Cortex of kidney (tissue), 1 donor: ENCODE measurements around the gene TRAPPC3.

Experiments used
- DNase-seq: peaks from one replicate; lab custom pipeline; 2025; lab: John Stamatoyannopoulos, UW

TRAPPC3 gene

GRCh38 chr1:36151134-36151844 is 2.0 kb upstream of the TRAPPC3 start:
- no peak for DNase-seq

GRCh38 chr1:36150296-36151133 is 1.2 kb upstream of the TRAPPC3 start:
- no peak for DNase-seq

GRCh38 chr1:36149973-36150295 is 648 bp upstream of the TRAPPC3 start:
- DNase-seq = no peak

- no peak for DNase-seq
Measured at GRCh38 chr1:36148821-36149236, 457 bp downstream of the TRAPPC3 start.

GRCh38 chr1:36144413-36144812 is 4.9 kb downstream of the TRAPPC3 start:
- no peak for DNase-seq

GRCh38 chr1:36143424-36143823 is 5.9 kb downstream of the TRAPPC3 start:
- DNase-seq = no peak

- no peak for DNase-seq
Measured at GRCh38 chr1:36142121-36142520, 7.2 kb downstream of the TRAPPC3 start.

- no peak for DNase-seq
Measured at GRCh38 chr1:36139521-36139920, 9.8 kb downstream of the TRAPPC3 start.

- no peak for DNase-seq
Measured at GRCh38 chr1:36137776-36138175, 11.5 kb downstream of the TRAPPC3 start.

- no peak for DNase-seq
Measured at GRCh38 chr1:36137226-36137625, 12.1 kb downstream of the TRAPPC3 start.

GRCh38 chr1:36136535-36136934 is 12.8 kb downstream of the TRAPPC3 start:
- DNase-seq = no peak

- no peak for DNase-seq
Measured at GRCh38 chr1:36135796-36136195, 13.5 kb downstream of the TRAPPC3 start.

GRCh38 chr1:36135330-36135667 is 14.0 kb downstream of the TRAPPC3 start:
- no peak for DNase-seq

- DNase-seq = no peak
Measured at GRCh38 chr1:36134505-36135329, 14.6 kb downstream of the TRAPPC3 start.

GRCh38 chr1:36134031-36134430 is 15.3 kb downstream of the TRAPPC3 start:
- DNase-seq = no peak

GRCh38 chr1:36133484-36133883 is 15.8 kb downstream of the TRAPPC3 start:
- no peak for DNase-seq

- no peak for DNase-seq
Measured at GRCh38 chr1:36132029-36132428, 17.3 kb downstream of the TRAPPC3 start.

- DNase-seq = no peak
Measured at GRCh38 chr1:36128905-36129206, 20.4 kb downstream of the TRAPPC3 start.

GRCh38 chr1:36128126-36128904 is 21.0 kb downstream of the TRAPPC3 start:
- DNase-seq = no peak

- DNase-seq = no peak
Measured at GRCh38 chr1:36126797-36127500, 22.3 kb downstream of the TRAPPC3 start.

- DNase-seq = no peak
Measured at GRCh38 chr1:36126005-36126716, 23.1 kb downstream of the TRAPPC3 start.
